Activated B cell treated with CpG ODN at 0.5 μM for 24 hours (primary cell): ENCODE results near the gene LLPH. TPM values are rescaled to one million over a fixed set of nuclear protein-coding genes. Genes with fewer than 3 reads are reported as not detected.

Source experiments
- ATAC-seq: fragments of 200-7000 bp; cut with Tn5 transposase; one replicate; pipeline ENCODE4 v1.10.0; 2021; ENCODE audit warnings: low read depth, mild to moderate bottlenecking, moderate library complexity
- CTCF ChIA-PET: fragments of 350-600 bp; sonication (Branson Sonifier 250); formaldehyde crosslinking; loops from one replicate; lab custom pipeline; 2021; ENCODE audit warnings: antibody characterized with exemption; lab: Charles Lee
- POLR2A ChIA-PET: fragments of 350-600 bp; sonication (Branson Sonifier 250); formaldehyde crosslinking; loops from one replicate; lab custom pipeline; 2021; ENCODE audit warnings: antibody characterized with exemption; lab: Charles Lee
- DNase-seq: peaks from one replicate; pipeline ENCODE4 v3.0.0; 2022
- H3K27ac Mint-ChIP-seq: one replicate; pipeline ENCODE4 v1.8.0; 2020; ENCODE audit warnings: mixed read lengths
- H3K27me3 Mint-ChIP-seq: one replicate; pipeline ENCODE4 v1.8.0; 2021; ENCODE audit warnings: mixed read lengths
- H3K36me3 Mint-ChIP-seq: one replicate; pipeline ENCODE4 v1.8.0; 2021; ENCODE audit warnings: low read depth, mixed read lengths
- H3K4me1 Mint-ChIP-seq: one replicate; pipeline ENCODE4 v1.8.0; 2021; ENCODE audit warnings: mixed read lengths
- H3K4me3 Mint-ChIP-seq: one replicate; pipeline ENCODE4 v1.8.0; 2020; ENCODE audit warnings: mild to moderate bottlenecking, mixed read lengths
- H3K9me3 Mint-ChIP-seq: one replicate; pipeline ENCODE4 v1.8.0; 2020; ENCODE audit warnings: mixed read lengths
- intact Hi-C: fragments of 100-400 bp; cut with micrococcal nuclease; formaldehyde crosslinking; loops from one replicate; pipeline ENCODE4 v1.15.1; 2024
- total RNA-seq: library from RNA; stranded (reverse); gene quantifications from 2 replicates; pipeline ENCODE4 v1.2.3, GENCODE V29; 2022
- TF ChIP-seq, protein P1 (sequence below): fragments of 200-600 bp; IDR thresholded peaks from one replicate; pipeline ENCODE4 v1.8.0; 2022; ENCODE audit warnings: antibody characterized with exemption, mild to moderate bottlenecking

Gene LLPH
- total RNA-seq, 1 donor from 2014 or later = 29.5 TPM

GRCh38 chr12:66108386-66108785 is 22.2 kb downstream of the LLPH start:
- ChIA-PET CTCF (interaction anchor here (0.8 to 2.0 kb wide), 4 partner anchors 9 to 1461 kb away, joined by 3 to 13 read pairs (median 4); no protein-coding TSS in a partner anchor), POLR2A (no interaction called here)
- intact Hi-C loops = no loop called here
- Mint-ChIP-seq H3K9me3 (no peaks in the 10 kb centered on the region), H3K27me3 (peaks cover 6% of the 10 kb centered on the region), H3K36me3 (no peaks in the 10 kb centered on the region), H3K4me1 (peaks cover 3% of the 10 kb centered on the region), H3K27ac (no peak overlapping the region), H3K4me3 (no peak overlapping the region)
- DNase-seq (no peak), ATAC-seq (no peak)
- TF ChIP-seq, protein P1, sequence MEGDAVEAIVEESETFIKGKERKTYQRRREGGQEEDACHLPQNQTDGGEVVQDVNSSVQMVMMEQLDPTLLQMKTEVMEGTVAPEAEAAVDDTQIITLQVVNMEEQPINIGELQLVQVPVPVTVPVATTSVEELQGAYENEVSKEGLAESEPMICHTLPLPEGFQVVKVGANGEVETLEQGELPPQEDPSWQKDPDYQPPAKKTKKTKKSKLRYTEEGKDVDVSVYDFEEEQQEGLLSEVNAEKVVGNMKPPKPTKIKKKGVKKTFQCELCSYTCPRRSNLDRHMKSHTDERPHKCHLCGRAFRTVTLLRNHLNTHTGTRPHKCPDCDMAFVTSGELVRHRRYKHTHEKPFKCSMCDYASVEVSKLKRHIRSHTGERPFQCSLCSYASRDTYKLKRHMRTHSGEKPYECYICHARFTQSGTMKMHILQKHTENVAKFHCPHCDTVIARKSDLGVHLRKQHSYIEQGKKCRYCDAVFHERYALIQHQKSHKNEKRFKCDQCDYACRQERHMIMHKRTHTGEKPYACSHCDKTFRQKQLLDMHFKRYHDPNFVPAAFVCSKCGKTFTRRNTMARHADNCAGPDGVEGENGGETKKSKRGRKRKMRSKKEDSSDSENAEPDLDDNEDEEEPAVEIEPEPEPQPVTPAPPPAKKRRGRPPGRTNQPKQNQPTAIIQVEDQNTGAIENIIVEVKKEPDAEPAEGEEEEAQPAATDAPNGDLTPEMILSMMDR = no peak

- Mint-ChIP-seq H3K27me3 (peaks cover 12% of the 10 kb centered on the region), H3K4me3 (no peak overlapping the region), H3K4me1 (peaks cover 3% of the 10 kb centered on the region), H3K9me3 (no peaks in the 10 kb centered on the region), H3K36me3 (no peaks in the 10 kb centered on the region), H3K27ac (no peak overlapping the region)
- CTCF ChIA-PET = interaction anchor here (1.0 to 2.0 kb wide), 4 partner anchors 10 to 1220 kb away, joined by 3 to 13 read pairs (median 4); no protein-coding TSS in a partner anchor
- TF ChIP-seq, protein P1 = peak; percentile 71
- POLR2A ChIA-PET = no interaction called here
- peak; percentile 85 for ATAC-seq
- DNase-seq = no peak
- intact Hi-C loops = loop anchor here (1.0 kb wide), 5 partner anchors 302 to 1311 kb away; no protein-coding TSS in a partner anchor
These were observed 23.1 kb downstream of the LLPH start for GRCh38 chr12:66107451-66107915.

GRCh38 chr12:66103016-66103913 is 27.3 kb downstream of the LLPH start:
- peaks cover 2% of the 10 kb centered on the region for H3K9me3 Mint-ChIP-seq
- H3K4me3 Mint-ChIP-seq = no peak overlapping the region
- intact Hi-C loops = no loop called here
- H3K36me3 Mint-ChIP-seq = no peaks in the 10 kb centered on the region
- ATAC-seq (no peak), DNase-seq (no peak)
- ChIA-PET CTCF (interaction anchor here (0.9 kb wide), 1 partner anchor 10 kb away, joined by 3 read pairs; no protein-coding TSS in a partner anchor), POLR2A (no interaction called here)
- H3K4me1 Mint-ChIP-seq = peaks cover 3% of the 10 kb centered on the region
- peaks cover 31% of the 10 kb centered on the region for H3K27me3 Mint-ChIP-seq
- TF ChIP-seq, protein P1 = no peak
- no peak overlapping the region for H3K27ac Mint-ChIP-seq

DNA sequence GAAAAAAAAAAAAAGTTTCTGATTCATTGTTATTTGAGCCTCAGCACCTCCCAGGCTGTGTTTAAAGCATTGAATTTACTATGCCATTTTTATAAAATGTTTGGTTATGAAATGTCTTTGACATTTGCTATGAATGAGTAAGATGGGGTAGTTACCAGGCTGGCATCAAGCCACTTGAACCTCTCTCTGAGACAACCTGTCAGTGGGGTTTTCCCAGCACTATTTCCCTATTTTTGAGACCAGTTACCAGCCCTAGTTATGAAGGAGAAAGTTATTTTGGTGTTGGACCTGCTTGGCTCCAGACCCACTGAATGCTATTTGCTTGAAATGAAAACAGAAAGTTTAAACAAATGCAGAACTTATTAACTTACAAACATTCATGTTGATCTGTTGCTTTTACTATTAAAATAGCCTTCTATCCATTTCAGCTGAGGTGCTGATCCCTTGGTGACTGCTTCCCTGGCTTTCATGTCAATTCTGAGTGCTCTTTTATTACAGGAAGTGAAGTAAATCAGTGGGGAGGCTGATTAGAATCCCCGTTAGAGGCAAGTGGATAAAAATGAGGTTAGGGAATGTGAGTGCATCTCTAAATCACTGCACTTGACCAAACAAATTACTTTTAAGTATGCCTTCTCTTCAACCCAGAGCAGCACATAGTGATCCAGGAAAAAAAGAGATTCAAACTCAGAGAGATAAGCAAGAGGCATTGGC is 37.8 kb downstream of the LLPH start:
- Mint-ChIP-seq H3K9me3 (peaks cover 4% of the 10 kb centered on the region), H3K36me3 (no peaks in the 10 kb centered on the region), H3K27ac (no peak overlapping the region), H3K27me3 (peaks cover 10% of the 10 kb centered on the region), H3K4me1 (peaks cover 3% of the 10 kb centered on the region), H3K4me3 (no peak overlapping the region)
- POLR2A ChIA-PET = no interaction called here
- DNase-seq (no peak), ATAC-seq (no peak)
- CTCF ChIA-PET = no interaction called here
- TF ChIP-seq, protein P1 = no peak
- intact Hi-C loops = no loop called here
